GM13976 (cell line): ENCODE data around the gene APOBEC3B.

Experiments
- DNase-seq: peaks from one replicate; pipeline ENCODE4 v3.0.0; 2012; ENCODE audit warnings: low spot score
- CTCF ChIP-seq: IDR thresholded peaks from 2 replicates; pipeline ENCODE4 v1.5.1; 2012; ENCODE audit warnings: borderline replicate concordance, mild to moderate bottlenecking; ENCODE audit not compliant: insufficient read depth; ENCODE audit errors: extremely low read depth, missing control alignments, control extremely low read depth
- in situ Hi-C: fragments of 300-500 bp; cut with MboI; formaldehyde crosslinking; loops from one replicate; pipeline ENCODE4 v1.12.0; 2022; ENCODE audit warnings: low sequenced_read_pairs, mixed read lengths, inconsistent platforms; ENCODE audit not compliant: unreplicated experiment

Gene APOBEC3B

GRCh38 chr22:38963872-38964271 lies 18.3 kb upstream of the APOBEC3B start:
- no peak for DNase-seq
- TF ChIP-seq CTCF: no peak

DNA sequence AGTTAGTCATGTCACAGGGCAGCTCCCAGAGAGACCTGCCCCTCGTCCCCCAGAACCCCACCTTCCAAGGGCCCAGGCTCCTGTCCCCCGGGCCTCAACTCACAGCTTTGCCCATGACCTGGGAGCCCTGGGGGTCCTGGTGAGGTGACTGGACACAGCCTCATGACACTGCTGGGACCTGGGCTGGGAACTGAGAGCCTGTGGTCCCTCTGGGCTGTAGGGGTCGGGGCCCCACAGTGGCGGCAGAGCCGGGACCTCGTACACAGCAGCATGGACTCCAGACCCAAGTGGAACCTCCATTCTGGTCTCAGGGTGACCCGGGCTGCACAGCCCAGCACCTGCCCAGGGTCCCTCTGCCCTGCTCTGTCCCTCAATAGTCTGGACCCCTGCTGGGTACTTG lies 17.8 kb upstream of the APOBEC3B start:
- DNase-seq: no peak
- TF ChIP-seq CTCF: no peak
- in situ Hi-C loops: no loop called here

More at GRCh38 chr22:38963872-38964271, 18.3 kb upstream of the APOBEC3B start:
- in situ Hi-C loops: no loop called here

DNA sequence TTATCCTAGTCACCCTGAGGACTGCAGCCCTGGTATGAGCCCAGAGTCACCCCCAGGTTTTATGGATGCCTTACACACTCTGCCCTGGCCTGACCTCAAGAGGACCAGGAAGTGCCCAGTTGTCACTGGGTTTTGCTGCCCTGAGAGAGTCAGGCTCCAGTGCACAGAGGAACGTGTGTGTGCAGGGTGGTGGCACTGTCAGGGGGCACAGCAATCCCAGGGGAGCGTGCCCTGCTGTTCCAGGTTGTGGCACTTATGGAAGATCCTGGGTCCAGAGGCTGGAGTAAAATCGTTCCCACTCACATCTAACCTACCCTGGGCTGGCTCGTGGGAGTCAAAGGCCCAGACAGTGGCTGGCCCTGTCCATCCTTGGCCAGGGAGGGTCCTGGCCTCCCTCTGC lies 17.2 kb upstream of the APOBEC3B start:
- no peak for DNase-seq
- in situ Hi-C loops: no loop called here
- TF ChIP-seq CTCF: no peak

DNA sequence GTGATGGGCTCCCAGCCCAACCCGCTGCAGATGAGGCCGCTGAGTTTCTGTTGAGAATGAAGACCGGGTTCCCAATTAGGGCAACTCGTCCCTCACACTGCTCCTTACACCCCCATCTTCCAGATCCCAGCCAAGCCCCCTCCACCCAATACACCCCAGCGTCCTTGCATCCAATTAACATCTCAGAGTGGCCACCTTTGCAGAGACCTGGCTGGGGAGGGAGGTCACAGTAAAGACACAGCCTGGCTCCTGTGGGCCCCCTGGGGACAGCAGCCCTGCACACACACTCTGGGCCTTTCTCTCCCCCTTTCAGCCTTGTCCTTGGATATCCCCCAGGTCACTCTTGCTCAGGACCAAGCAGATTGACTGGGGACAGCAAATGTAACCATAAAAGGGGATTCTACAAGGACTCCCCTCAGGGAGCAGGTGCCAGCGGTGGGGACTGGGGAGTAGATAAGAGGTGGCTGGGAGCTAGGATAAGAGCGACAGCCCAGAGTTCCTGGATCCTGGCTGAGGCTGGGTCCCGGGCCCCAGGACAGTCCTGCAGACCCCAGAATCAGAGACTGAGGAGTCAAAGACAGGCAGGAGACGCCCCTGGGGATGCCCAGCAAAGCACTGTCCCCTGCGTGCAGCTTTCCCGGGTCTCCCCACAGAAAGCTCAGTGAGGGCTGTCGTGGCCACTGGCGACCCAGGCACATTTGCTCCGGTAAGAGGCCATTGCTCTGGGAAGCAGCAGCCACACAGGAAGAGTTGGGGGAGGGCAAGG lies 16.4 kb upstream of the APOBEC3B start:
- TF ChIP-seq CTCF: no peak
- in situ Hi-C loops: no loop called here
- DNase-seq: no peak

- in situ Hi-C loops: no loop called here
- no peak for DNase-seq
- no peak for TF ChIP-seq CTCF
Measured at GRCh38 chr22:38966380-38966702, 15.8 kb upstream of the APOBEC3B start.

DNA sequence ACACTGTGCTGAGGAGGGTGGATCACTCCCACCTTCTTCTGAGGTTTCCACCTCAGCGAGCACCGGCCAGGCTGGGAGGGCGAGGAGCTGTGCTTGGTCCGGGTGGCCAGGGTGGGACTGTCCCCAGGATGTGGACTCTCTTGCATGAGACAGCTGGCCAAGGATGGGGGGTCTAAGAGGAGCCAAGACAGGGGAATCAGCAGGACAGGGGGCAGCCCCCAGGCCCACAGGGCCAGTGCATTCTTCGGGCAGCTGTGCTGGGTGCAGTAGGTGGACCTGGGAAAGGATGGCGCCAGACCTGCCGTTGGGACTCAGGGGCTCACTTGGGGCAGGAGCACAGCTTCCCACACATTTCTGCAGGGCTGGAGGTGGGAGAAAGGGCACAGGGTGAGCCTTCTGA lies 15.2 kb upstream of the APOBEC3B start:
- no peak for DNase-seq
- in situ Hi-C loops: no loop called here
- no peak for TF ChIP-seq CTCF
